SK-N-SH (cell line): Measurements from ENCODE around the gene RAB1A. TPM values are rescaled to one million over a fixed set of nuclear protein-coding genes. Genes with fewer than 3 reads are reported as not detected.

Experiments
- CTCF ChIA-PET: fragments of 300-600, 350-600 bp; formaldehyde crosslinking; extraction: SDS; loops from one replicate; lab custom pipeline; 2021; lab: Yijun Ruan, JAX
- POLR2A ChIA-PET: fragments of 350-600 bp; sonication (Branson Sonifier 250); formaldehyde crosslinking; extraction: SDS; loops from one replicate; lab custom pipeline; 2020; ENCODE audit warnings: antibody characterized with exemption, inconsistent platforms; lab: Yijun Ruan, JAX
- DNase-seq: peaks from one replicate; pipeline ENCODE4 v3.0.0; 2012
- H2AFZ ChIP-seq: fragments of 200-600 bp; sonication (generic); 2 replicates; pipeline ENCODE4 v1.8.1; 2016; ENCODE audit warnings: antibody characterized with exemption, mild to moderate bottlenecking, low read depth
- H3F3A ChIP-seq: fragments of 200-600 bp; sonication (generic); replicated peaks from 2 replicates; pipeline ENCODE3; 2016; ENCODE audit warnings: antibody characterized with exemption, mild to moderate bottlenecking; ENCODE audit not compliant: insufficient read depth
- H3K27ac ChIP-seq, 2 experiments: fragments of 200-500 bp in 1 of 2; fragments of 200-600 bp in 1 of 2; sonication (Bioruptor generic) in 1 of 2; sonication (generic), shearing (Covaris generic) in 1 of 2; 2 replicates each; pipeline versions ENCODE4 v1.5.1 to v1.6.1; 2014 to 2016; ENCODE audit warnings: low read depth in 2 of 2, inconsistent platforms in 1 of 2, low read length in 1 of 2, mild to moderate bottlenecking in 1 of 2, mixed read lengths in 1 of 2
- H3K27me3 ChIP-seq: fragments of 200-600 bp; sonication (generic), shearing (Covaris generic); 2 replicates; pipeline ENCODE4 v1.6.1; 2016; ENCODE audit warnings: mixed run types; ENCODE audit not compliant: insufficient read depth
- H3K36me3 ChIP-seq, 2 experiments: fragments of 200-500 bp in 1 of 2; fragments of 200-600 bp in 1 of 2; sonication (Bioruptor generic) in 1 of 2; sonication (generic) in 1 of 2; replicated peaks in 1 of 2; 2 replicates each; pipeline versions ENCODE3 to v1.5.1; 2014 to 2016; ENCODE audit warnings: low read length in 1 of 2, mild to moderate bottlenecking in 1 of 2; ENCODE audit not compliant: insufficient read depth in 2 of 2, control insufficient read depth in 1 of 2
- H3K4me1 ChIP-seq, 2 experiments: fragments of 200-500 bp in 1 of 2; fragments of 200-600 bp in 1 of 2; sonication (Bioruptor generic) in 1 of 2; sonication (generic), shearing (Covaris generic) in 1 of 2; 2 replicates each; pipeline versions ENCODE4 v1.5.1 to v1.6.1; 2014 to 2016; ENCODE audit warnings: low read depth in 1 of 2, low read length in 1 of 2, mixed run types in 1 of 2; ENCODE audit not compliant: insufficient read depth in 2 of 2, control insufficient read depth in 1 of 2
- H3K4me2 ChIP-seq: fragments of 200-600 bp; sonication (generic), shearing (Covaris generic); 2 replicates; pipeline ENCODE4 v1.6.1; 2017; ENCODE audit warnings: mixed run types
- H3K4me3 ChIP-seq, 2 experiments: fragments of 200-500 bp in 1 of 2; fragments of 200-600 bp in 1 of 2; sonication (Bioruptor generic) in 1 of 2; sonication (generic), shearing (Covaris generic) in 1 of 2; 2 replicates each; pipeline versions ENCODE4 v1.5.1 to v1.8.1; 2014 to 2016; ENCODE audit warnings: low read depth in 2 of 2, inconsistent platforms in 1 of 2, low read length in 1 of 2, mild to moderate bottlenecking in 1 of 2, mixed read lengths in 1 of 2, moderate library complexity in 1 of 2
- H3K79me2 ChIP-seq: fragments of 200-600 bp; sonication (generic); 2 replicates; pipeline ENCODE4 v1.8.1; 2017; ENCODE audit warnings: mild to moderate bottlenecking; ENCODE audit not compliant: insufficient read depth
- H3K9ac ChIP-seq: fragments of 200-600 bp; sonication (generic); 2 replicates; pipeline ENCODE4 v1.6.1; 2017; ENCODE audit warnings: mixed run types
- H3K9me2 ChIP-seq: fragments of 200-600 bp; sonication (generic); 2 replicates; pipeline ENCODE4 v1.6.1; 2017; ENCODE audit warnings: mixed run types
- H3K9me3 ChIP-seq: fragments of 200-600 bp; sonication (generic); 2 replicates; pipeline ENCODE4 v1.6.1; 2017; ENCODE audit warnings: mixed run types, mild to moderate bottlenecking, moderate library complexity
- H4K20me1 ChIP-seq: fragments of 200-600 bp; sonication (generic); 2 replicates; pipeline ENCODE4 v1.6.1; 2017; ENCODE audit warnings: mild to moderate bottlenecking, mixed run types; ENCODE audit not compliant: insufficient read depth
- CTCF ChIP-seq: fragments of 200-600 bp; sonication (generic); IDR thresholded peaks from 2 replicates; pipeline ENCODE4 v1.6.1; 2017; ENCODE audit warnings: antibody characterized with exemption, mild to moderate bottlenecking, moderate library complexity
- ELF1 ChIP-seq: IDR thresholded peaks from 2 replicates; pipeline ENCODE4 v1.4.0; 2012
- FOXM1 ChIP-seq: IDR thresholded peaks from 2 replicates; pipeline ENCODE4 v1.4.0; 2012; ENCODE audit warnings: low read depth, mild to moderate bottlenecking
- GABPA ChIP-seq: IDR thresholded peaks from 2 replicates; pipeline ENCODE4 v1.4.0; 2012; ENCODE audit warnings: low read depth, mild to moderate bottlenecking
- IRF3 ChIP-seq: fragments of 150-350 bp; IDR thresholded peaks from 2 replicates; pipeline ENCODE4 v1.6.1; 2016; ENCODE audit warnings: mild to moderate bottlenecking, low read depth, low read length
- MXI1 ChIP-seq: IDR thresholded peaks from 2 replicates; pipeline ENCODE4 v1.6.1; 2012; ENCODE audit warnings: mild to moderate bottlenecking, low read depth, low read length, improper control_type of control experiment
- NRF1 ChIP-seq: IDR thresholded peaks from 2 replicates; pipeline ENCODE4 v1.6.1; 2012; ENCODE audit warnings: low read depth, mild to moderate bottlenecking, low read length
- RXRA ChIP-seq: IDR thresholded peaks from 2 replicates; pipeline ENCODE4 v1.4.0; 2012; ENCODE audit warnings: low read depth, mild to moderate bottlenecking, borderline replicate concordance
- YY1 ChIP-seq: IDR thresholded peaks from 2 replicates; pipeline ENCODE4 v1.4.0; 2012; ENCODE audit warnings: low read depth, mild to moderate bottlenecking
- ZBTB33 ChIP-seq: IDR thresholded peaks from 2 replicates; pipeline ENCODE4 v1.4.0; 2012; ENCODE audit warnings: low read depth, borderline replicate concordance
- WGBS: methylation state at CpG from one replicate; pipeline ENCODE4 v1.1.6; 2017; ENCODE audit warnings: low lambda C conversion rate; 5-methylcytosine and 5-hydroxymethylcytosine counted together
- polyA plus RNA-seq, 3 experiments: library from polyadenylated mRNA; depleted of rRNA; stranded (reverse); fragments of >200 nt; gene quantifications; 2 replicates each; pipeline ENCODE4 v1.2.3, GENCODE V29; 2012
- TF ChIP-seq, protein P1 (sequence below): IDR thresholded peaks from 2 replicates; pipeline ENCODE4; 2012
- TF ChIP-seq, protein P2 (sequence below): IDR thresholded peaks from 2 replicates; pipeline ENCODE4 v1.6.1; 2012; ENCODE audit warnings: mild to moderate bottlenecking, low read depth, low read length, moderate library complexity

The RAB1A gene
- polyA plus RNA-seq, 1 of the 3 experiments (the other 2 are of a cell fraction): 113 TPM

DNA sequence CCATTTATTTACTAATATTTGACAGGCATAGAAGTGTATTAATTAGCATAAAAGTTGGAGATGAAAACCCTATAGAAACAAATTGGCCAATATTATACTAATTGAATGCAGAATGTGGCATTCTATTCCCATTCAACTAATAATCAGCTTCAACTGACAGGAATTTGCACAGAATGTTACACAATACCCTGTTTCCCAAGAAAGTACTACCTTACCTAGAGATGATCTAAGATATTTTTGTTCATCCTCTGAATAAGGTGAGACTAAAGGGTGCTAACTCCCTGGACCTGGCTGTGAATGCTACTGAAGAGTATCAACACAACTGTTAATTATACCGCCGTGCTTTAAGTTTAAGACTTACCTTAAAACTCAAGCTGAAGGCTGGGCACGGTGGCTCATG, 44.8 kb downstream of the RAB1A start:
- H3K79me2 ChIP-seq: peaks cover 80% of the 10 kb centered on the region
- ChIA-PET CTCF (interaction anchor here (0.7 to 1.1 kb wide), 2 partner anchors 20 to 101 kb away, joined by 3 to 4 read pairs; no protein-coding TSS in a partner anchor), POLR2A (no interaction called here)
- DNase-seq: no peak
- H3K27ac ChIP-seq: no peak overlapping the region
- H3K9ac ChIP-seq: no peak overlapping the region
- 100% methylated on average over 3 of the region's 3 CpGs for WGBS
- no peaks in the 10 kb centered on the region for H3K9me2 ChIP-seq
- peaks cover 47% of the 10 kb centered on the region for H4K20me1 ChIP-seq
- no peaks in the 10 kb centered on the region for H3K9me3 ChIP-seq
- no peak overlapping the region for H3K4me3 ChIP-seq
- peaks cover 78 to 90% of the 10 kb centered on the region in 2 experiments for H3K36me3 ChIP-seq
- H3K27me3 ChIP-seq: no peaks in the 10 kb centered on the region
- peaks cover 8% of the 10 kb centered on the region for H3F3A ChIP-seq
- no peaks in the 10 kb centered on the region for H3K4me1 ChIP-seq
- TF ChIP-seq YY1 (no peak), ELF1 (no peak), IRF3 (no peak), MXI1 (no peak), FOXM1 (no peak), CTCF (no peak), RXRA (no peak), GABPA (no peak), ZBTB33 (no peak), NRF1 (no peak)
- TF ChIP-seq, protein P1, sequence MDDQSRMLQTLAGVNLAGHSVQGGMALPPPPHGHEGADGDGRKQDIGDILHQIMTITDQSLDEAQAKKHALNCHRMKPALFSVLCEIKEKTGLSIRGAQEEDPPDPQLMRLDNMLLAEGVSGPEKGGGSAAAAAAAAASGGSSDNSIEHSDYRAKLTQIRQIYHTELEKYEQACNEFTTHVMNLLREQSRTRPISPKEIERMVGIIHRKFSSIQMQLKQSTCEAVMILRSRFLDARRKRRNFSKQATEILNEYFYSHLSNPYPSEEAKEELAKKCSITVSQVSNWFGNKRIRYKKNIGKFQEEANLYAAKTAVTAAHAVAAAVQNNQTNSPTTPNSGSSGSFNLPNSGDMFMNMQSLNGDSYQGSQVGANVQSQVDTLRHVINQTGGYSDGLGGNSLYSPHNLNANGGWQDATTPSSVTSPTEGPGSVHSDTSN: no peak
- TF ChIP-seq, protein P2, sequence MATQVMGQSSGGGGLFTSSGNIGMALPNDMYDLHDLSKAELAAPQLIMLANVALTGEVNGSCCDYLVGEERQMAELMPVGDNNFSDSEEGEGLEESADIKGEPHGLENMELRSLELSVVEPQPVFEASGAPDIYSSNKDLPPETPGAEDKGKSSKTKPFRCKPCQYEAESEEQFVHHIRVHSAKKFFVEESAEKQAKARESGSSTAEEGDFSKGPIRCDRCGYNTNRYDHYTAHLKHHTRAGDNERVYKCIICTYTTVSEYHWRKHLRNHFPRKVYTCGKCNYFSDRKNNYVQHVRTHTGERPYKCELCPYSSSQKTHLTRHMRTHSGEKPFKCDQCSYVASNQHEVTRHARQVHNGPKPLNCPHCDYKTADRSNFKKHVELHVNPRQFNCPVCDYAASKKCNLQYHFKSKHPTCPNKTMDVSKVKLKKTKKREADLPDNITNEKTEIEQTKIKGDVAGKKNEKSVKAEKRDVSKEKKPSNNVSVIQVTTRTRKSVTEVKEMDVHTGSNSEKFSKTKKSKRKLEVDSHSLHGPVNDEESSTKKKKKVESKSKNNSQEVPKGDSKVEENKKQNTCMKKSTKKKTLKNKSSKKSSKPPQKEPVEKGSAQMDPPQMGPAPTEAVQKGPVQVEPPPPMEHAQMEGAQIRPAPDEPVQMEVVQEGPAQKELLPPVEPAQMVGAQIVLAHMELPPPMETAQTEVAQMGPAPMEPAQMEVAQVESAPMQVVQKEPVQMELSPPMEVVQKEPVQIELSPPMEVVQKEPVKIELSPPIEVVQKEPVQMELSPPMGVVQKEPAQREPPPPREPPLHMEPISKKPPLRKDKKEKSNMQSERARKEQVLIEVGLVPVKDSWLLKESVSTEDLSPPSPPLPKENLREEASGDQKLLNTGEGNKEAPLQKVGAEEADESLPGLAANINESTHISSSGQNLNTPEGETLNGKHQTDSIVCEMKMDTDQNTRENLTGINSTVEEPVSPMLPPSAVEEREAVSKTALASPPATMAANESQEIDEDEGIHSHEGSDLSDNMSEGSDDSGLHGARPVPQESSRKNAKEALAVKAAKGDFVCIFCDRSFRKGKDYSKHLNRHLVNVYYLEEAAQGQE: no peak
- TF ChIP-seq, all 33 proteins: peak for 0
- Histone ChIP-seq H2AFZ (no peak overlapping the region), H3K4me2 (no peak overlapping the region)
